Activated CD8-positive, alpha-beta memory T cell treated with anti-CD3 and anti-CD28 coated beads for 48 hours (primary cell): Measurements from ENCODE around the gene MARK1.

Source experiments
- DNase-seq, 3 experiments: peaks; one replicate each; pipeline ENCODE4 v3.0.0-alpha.2; 2020; ENCODE audit warnings: low read depth in 2 of 3, low spot score in 2 of 3

Gene MARK1

DNA sequence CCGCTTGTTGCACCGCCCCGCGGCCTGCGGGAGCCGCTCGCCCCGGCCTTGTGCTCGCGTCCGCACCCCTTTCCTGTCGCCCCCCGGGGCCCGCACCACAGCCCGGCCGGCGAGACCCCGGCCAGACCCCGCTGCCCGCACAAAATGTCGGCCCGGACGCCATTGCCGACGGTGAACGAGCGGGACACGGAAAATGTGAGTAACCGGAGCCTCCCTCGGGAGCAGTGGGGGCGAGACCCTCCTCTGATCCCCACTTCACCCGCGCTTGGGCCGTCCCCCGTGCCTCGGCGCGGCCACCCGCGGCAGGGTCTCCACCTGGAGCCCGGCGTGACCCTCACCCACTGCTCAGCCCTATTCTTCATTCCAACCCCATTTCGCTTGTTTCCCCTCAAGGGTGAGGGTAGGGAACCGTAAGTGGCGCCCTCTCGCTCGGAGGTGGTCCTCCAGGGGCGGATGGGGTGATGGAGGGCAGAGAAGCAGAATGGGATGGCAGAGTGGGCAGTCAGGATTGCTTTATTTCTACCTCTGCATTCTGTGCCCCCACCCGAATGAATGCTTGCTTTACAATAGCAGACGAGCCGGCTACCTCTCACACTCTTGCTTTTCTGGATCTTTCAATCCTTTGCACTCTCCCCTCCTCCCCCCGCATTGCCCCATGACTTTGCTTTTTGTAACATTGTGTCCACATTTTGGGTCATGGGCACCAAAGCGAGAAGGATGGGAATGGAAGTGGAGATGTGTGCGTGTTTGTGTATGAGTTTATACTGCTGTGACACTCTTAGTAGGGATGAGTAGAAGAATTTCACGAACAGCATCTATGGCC is 954 bp downstream of the MARK1 start:
- no peak for DNase-seq

GRCh38 chr1:220529521-220530020 is 1.6 kb downstream of the MARK1 start:
- no peak for DNase-seq

- no peak for DNase-seq
Observed at GRCh38 chr1:220533504-220534109, 5.7 kb downstream of the MARK1 start.

DNA sequence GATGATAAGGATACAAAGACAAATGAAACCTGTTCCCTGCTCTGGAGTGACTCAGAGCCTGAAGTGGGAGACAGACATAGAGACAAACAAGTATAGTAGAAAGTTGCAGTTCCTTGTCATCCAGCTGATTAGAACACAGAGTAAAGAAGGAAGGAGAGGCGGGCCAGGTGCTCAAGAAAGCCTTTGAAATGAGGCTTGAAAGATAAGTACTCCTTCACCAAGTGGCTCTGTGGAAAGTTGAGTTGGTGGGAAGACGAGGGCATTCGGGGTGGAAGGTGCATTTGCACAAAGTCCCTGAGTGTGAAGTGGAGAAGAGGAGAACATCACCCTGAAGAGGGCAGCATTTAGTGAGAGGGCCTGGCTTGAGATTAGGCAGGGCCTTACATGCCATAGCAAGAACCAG is 17.0 kb downstream of the MARK1 start:
- no peak for DNase-seq

DNA sequence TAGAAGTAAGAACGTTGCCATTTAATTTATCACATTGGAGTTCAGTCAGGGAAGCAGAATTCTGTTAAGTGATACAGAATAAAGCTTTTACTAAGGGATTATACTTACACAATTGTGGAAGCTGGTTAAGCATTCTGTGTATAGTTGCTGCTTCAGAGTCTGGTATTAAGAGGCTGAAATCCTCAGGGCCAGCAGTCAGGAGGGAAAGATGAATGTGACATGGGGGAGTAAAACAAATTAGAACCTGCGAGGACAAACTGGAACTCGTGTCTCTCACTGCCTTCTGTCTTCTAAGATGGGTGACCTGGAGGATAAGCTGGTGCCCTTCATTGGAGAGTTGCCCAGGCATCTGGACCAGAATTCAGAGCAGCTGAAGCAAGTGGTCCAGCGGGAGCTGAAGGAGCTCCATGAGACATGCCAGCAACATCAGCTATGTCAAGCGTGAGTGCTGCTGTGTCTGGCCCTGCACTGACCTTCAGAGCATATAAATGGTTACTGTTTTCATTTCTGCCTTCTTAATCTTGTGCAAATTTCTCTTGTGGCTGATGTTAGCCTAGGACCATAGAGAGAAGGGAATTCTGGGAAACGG is 23.0 kb downstream of the MARK1 start:
- DNase-seq = no peak

GRCh38 chr1:220551718-220552117 is 23.8 kb downstream of the MARK1 start:
- no peak for DNase-seq

DNA sequence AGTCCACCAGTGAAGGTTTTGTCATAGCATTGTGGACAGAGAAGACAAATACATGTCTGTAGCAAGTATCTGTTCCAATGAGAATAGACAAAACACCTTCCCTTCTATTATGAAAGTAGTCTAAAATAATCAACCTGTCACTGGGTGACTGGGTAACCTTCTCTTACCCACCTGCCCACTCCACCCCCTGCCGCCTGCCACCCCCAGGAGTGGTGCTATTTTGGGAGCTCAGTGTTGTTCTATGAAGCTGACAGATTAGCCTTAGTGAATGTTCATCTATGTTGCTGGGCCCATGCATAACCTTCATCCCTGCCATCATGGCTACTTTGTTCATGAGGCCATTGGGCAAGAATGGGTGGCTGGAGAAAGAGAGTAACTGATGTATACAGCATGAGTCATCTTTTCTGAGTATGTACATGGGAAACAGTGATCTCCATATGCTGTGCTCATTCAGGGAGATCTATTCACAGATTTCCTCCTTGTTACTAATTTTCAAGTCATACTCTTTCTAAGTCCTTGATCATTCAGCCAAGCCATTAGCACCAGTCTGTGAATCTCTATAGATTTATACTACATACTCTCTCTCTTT is 24.8 kb downstream of the MARK1 start:
- no peak for DNase-seq

DNA sequence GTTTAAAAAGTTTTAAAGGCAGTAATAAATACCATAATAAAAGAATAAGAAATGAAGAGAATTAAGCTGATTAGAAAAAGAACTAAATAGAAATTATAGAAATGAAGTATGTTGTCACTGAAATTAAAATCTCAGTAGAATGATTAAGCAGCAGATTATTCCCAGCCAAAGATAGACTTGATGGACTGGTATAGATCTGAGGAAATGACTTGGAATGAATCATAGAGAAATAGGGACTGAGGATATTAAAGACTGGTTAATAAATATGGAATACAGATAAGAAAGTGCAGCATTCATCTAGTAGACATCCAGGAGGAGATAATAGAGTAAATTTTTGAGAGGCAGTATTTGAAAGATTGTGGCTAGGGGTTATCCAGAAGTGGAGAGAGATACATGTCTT is 28.7 kb downstream of the MARK1 start:
- no peak for DNase-seq

DNA sequence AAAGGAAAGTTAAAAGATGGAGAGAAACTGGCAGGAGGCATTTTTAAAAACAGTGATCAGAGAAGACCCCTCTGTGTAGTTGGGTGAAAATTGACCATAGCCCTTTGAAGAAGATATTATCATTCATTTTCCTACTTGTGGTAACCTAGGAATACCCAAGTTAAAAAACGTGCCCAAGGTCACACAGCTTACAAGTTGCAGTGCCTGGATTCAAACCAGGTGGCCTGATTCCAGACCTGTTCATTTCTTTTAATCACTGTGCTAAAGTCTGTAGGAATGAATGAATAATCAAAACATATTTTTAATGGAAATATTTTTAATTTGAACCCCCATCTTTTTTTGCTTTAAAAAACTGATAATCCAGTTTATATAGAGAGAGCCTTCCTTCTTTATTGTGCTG is 35.6 kb downstream of the MARK1 start:
- no peak for DNase-seq

GRCh38 chr1:220564216-220564615 is 36.3 kb downstream of the MARK1 start:
- DNase-seq = no peak

- DNase-seq = no peak
Observed at GRCh38 chr1:220565670-220566069, 37.7 kb downstream of the MARK1 start.

DNA sequence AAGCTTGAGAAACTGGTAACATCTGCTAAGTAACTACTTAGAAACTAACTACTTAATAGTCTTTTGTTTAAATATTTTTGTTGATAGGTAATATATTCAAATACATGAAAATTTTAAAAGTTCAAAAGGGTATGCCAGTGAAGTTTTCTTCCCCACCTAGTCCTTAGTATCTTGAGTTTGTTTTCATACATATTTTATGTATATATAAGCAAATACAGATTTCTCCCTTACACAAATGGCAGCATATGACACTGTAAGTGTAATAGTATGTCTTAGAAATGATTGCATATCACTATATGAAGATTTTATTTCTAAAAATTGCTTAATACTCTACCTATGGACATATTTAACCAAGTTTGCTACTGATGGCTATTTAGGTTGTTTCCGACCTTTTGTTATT is 38.9 kb downstream of the MARK1 start:
- no peak for DNase-seq

- DNase-seq = no peak
Observed at GRCh38 chr1:220572416-220572815, 44.5 kb downstream of the MARK1 start.

DNA sequence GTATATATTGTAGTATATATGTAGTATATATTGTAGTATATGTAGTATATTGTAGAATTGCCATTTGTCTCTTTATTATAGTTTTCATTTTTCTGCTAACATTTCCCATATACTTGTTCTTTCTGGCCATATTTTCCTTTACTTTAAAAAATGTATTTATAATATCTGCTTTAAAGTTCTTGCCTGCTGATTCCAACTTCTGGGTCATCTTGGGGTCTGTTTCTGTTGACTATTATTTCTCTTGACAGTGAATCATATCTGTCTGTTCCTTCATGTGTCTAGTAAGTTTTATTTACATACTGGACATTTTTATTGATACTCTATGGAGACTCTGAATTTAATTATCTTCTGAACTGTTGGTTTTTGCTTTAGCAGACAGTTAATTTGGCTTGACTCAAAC is 45.9 kb downstream of the MARK1 start:
- DNase-seq = no peak

DNA sequence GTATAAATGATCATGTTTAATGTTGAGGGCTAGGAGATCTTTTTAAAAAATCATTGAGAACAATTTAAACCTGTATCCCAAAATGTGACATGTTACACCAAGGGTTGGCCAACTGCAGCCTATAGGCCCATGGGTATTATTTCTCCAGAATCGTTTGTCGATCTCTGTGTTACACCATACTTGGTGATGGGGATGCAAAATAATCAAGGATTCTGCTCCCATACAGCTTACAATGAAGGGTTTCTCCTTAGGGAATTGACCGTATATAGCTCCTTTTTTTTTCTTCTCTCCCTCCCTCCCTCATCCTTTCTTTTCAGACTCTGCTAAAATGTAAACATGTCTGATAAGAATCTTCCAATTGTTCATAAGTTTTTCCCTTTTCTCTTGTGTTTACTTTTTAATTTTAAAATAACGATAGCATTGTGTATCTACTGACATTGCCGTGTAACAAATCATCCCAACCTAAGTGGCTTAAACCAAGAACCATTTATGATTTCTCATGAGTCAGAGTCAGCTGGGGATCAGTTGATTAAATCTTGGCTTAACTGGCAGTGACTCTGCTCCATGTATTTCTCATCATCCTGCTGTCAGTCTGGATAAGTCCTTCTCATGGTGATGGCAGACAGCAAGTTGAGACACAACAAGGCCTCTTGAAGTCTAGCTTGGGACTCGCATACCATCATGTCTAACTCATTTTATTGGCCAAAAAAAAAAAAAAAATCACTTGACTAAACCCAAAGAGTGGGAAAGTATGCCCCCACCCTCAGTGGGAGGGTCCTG is 48.0 kb downstream of the MARK1 start:
- DNase-seq = no peak

GRCh38 chr1:220577926-220578325 is 50.0 kb downstream of the MARK1 start:
- no peak for DNase-seq

DNA sequence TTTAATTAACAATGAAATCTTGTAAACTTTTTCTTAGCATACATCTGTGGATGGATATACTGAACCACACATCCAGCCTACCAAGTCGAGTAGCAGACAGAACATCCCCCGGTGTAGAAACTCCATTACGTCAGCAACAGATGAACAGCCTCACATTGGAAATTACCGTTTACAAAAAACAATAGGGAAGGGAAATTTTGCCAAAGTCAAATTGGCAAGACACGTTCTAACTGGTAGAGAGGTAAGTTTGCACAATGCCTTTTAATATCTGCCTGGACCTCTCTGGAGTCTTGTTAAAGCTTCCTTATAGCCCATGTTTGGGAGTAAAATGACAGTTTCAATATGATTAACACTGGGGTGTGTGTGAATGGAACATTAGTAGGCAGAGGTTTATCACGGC is 51.4 kb downstream of the MARK1 start:
- DNase-seq = no peak

- DNase-seq = no peak
Observed at GRCh38 chr1:220592714-220593113, 64.8 kb downstream of the MARK1 start.

GRCh38 chr1:220594356-220594755 is 66.4 kb downstream of the MARK1 start:
- DNase-seq = no peak

GRCh38 chr1:220595179-220595578 is 67.2 kb downstream of the MARK1 start:
- DNase-seq = no peak

GRCh38 chr1:220604926-220605325 is 77.0 kb downstream of the MARK1 start:
- no peak for DNase-seq
